CD4-positive, alpha-beta T cell treated with Interleukin-4 for 4 hours (primary cell): ENCODE data around the gene RWDD2A.
"Not testable (repeated sequence)": the region's sequence is repeated elsewhere in the genome, so short reads cannot be mapped to it uniquely, and the experiment has no call there.

Experiments used
- DNase-seq: peaks from one replicate; pipeline ENCODE4 v3.0.0-alpha.2; 2020

RWDD2A gene

DNA sequence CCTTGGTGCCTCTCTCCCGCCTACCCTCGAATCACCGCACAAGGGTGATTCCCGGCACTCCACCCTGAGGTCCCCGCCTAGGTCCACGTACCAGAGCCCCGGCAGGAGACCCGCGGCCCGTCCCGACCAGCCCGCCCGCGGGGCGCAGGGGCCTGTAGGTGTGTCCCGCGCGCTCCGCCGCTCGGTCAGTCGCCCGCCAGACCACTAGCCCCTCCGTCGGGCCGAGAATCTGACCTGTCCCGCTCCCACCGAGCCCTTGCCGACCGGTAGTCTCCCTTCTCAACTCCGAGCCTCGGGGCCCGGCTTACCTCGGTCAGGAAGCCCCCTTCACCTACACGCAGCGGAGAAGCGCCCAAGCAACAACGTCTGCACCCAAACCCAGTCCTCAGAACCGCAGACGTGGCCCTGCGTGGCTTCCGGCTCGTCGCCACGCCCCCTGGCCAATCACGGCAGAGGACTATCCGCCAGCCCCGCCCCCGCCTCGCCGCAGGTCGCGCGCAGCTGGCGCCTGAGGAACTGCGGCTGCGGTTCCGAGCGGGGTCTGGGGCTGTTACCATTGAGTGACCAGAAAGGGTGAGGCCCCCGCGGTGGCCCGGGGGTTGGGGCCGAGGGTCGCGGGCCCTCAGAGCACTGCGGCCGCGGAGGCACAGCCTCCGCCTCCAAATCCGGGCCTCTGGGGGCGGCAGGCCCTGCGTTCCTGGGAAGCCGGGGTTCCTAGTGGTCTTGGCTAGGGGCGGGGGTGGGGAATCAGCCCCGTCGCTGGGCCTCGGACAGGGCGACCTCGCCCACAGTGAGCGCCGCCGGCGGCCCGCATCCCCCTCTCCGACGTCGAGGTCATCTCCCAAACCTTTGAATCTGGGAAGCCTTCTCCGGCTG is at the start of gene RWDD2A, which contains the start of gene PGM3:
Gene RWDD2A (plus strand): TSS at position 487 of the 876 bp plus-strand sequence. CDS start 1,095 bp downstream, outside the sequence.
Gene PGM3 (minus strand): TSS at position 395 of the 876 bp plus-strand sequence. CDS start 2,253 bp downstream, outside the sequence.
- DNase-seq = peak; percentile 84

DNA sequence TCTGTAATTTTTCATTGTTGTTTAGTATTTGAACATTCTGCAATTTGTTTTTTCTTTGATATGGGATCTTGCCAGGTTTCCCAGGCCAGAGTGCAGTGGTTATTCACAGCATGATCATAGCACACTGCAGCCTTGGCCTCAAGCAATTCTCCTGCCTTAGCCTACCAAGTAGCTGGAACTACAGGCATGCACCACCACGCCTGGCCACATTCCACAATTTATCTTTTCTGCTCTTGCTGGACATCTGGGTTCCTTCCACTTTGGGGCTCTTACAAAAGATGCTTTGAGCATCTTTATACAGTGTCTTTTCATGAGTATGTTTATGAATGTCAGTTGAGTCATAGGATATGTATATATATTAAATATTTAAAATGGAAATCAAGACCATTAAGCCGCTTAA is 42.0 kb upstream of the RWDD2A start:
- DNase-seq = no peak

DNA sequence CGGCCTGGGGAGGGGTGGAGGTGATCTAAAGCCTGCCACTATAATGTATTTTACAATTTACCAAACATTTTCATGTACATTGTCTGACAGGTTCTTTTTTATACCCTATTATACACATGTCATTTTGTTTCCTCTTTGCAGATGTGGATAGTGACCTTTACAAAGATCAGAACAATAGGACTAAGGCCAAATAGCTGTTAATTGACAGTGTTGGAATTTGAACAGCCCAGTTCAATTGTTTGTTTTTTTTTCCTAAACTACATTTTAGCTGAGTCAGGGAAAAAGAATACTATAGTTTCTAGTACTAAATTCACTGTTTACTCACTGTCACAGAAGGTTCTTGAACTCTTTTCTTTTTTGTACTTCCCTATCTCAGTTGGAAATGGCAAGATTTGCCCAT is 40.2 kb upstream of the RWDD2A start:
- no peak for DNase-seq

DNA sequence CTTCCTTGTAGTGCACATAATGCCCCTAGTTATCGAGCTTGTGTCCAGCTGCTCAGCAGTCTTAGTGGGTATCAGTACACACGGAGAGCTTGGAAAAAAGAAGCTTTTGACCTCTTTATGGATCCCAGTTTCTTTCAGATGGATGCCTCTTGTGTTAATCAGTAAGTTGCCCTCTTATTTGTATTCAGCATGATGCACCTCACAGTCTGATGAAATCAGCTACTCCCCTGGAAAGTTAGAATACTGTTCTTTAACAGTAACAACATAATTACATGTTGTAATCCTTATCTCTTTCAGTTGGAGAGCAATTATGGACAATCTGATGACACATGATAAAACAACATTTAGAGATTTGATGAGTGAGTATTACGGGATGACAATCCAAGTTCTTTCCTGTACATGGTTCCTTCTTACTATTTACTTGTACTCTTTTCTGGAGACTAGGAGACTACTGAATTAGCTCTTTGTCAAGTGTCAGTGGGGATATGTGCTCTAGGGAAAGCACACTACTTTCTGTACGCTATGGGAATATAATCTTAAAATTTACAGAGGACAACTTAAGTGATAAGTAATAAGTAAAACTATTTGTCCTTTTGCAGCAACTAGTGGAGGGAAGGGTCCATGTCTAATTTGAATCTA is 39.2 kb upstream of the RWDD2A start:
- DNase-seq = no peak

DNA sequence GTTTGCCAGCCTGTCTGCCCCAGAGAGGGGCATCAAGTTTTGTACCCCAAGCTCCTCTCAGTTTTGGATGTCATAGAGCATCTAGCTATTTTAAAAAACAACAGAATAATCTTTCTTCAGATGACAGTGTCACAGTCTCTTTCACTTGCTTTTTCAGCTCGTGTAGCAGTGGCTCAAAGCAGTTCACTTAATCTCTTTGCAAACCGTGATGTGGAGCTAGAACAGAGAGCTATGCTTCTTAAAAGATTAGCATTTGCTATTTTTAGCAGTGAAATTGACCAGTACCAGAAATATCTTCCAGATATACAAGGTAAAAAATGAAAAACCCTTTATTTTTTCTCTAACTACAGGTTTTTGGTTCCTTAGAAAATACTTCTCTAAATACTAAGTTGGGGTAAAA is 37.4 kb upstream of the RWDD2A start:
- no peak for DNase-seq

DNA sequence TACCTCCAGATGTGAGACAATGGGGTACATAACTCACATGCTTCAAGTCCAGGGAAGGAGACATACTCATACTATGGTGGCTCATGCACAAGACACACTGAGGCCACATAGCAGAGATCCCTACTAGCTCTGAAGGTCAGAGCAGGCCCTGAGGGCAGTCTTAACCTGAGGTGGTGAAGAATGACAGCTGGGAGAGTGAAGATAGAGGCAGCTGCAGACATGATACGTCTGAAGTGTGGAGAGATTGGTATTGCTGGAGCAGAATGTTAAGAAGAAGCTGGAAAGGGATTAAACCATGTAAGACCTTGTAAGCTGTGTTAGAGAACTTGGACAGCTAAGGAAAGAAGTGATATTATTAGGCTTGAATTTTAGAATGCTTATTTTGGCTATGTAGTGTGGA is 33.0 kb upstream of the RWDD2A start:
- no peak for DNase-seq

DNA sequence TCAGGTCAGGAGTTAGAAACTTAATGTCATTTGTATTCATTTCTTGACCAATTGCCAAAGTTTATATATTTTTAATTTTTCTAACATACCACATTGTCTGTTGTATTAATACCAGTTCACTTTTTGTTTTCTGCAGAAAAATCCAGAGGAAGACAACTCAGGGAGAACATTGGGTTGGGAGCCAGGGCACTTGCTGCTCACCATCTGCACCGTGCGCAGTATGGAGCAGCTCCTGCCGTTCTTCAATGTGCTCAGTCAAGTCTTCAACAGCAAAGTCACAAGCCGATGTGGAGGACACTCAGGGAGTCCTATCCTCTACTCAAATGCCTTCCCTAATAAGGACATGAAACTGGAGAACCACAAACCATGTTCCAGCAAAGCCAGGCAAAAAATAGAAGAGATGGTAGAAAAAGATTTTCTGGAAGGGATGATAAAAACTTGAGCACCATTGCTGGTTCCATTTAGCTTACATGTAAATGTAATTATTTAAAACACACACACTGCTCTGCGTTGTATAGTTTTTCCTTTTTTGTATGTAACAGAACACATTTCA is 25.4 kb upstream of the RWDD2A start:
- DNase-seq = no peak

DNA sequence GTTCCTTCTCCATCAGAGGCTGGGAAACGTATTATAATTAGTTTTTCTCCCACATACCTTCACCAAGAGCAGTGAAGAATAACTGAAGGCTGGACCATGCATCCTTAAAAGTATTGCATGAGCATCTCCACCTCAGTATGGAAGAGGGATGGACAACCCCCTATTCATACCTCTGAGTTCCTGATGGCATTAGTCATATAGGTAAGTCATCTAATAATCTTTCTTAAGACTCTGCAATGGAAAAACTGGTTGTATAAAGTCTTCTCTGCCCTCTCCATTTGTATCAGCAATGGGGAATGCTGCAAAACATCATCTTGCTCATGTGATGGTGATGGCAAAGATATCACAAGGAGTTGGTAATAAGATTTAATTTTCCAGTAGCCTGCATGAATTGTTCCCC is 24.6 kb upstream of the RWDD2A start:
- no peak for DNase-seq

DNA sequence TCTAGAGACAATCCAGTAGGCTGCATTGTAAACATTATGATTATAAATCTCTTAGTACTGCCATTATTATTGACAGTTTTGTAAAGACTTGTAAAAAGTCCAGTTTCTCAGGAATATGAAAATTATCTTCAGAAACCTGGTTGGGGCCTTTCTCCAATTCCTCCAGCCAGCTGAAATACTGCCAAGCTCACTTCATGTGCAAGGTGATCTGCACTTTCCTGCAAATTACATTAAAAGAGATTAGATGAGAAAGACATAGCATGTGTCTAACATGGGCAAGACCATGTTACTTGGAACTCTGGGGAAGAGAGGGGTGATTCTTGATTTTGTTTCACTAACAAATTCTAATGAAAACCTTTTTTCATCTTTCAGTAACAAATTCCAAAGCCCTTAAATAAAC is 24.1 kb upstream of the RWDD2A start:
- no peak for DNase-seq

DNA sequence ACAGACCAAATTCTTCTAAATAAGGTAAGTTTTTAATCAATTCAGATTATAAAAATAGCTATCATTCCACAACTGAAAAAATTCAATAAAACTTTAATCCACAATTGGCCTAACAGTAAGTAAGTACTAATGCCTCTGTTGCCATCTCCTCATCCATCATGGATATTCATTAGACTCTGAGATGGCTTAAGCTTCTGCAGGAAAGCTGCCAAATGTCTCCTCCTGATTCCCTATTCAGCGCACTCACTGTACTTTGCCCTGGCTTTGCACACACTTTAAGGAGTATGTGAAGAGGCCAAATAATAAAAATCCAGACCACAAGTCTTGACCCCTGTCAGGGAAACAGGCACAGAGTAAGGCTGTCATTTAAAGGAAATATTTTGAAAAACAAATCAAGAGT is 23.6 kb upstream of the RWDD2A start:
- DNase-seq = no peak

DNA sequence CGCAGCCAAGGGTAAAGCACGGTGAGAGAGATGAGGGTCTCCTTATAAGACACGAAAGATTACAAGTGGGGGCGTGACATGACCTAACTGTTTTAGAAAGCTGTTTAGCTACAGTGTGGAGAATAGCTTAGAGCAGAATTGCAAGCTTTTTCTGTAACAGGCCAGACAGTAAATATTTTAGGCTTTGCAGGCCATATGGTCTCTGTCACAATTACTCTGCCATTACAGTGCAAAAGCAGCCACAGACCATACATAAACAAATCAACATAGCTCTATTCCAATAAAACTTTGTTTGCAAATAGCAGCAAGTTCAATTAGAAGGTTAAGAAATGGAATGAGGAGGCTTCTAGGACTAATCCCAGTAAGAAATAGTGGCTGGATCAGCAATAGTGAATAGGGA is 16.9 kb upstream of the RWDD2A start:
- DNase-seq = no peak

DNA sequence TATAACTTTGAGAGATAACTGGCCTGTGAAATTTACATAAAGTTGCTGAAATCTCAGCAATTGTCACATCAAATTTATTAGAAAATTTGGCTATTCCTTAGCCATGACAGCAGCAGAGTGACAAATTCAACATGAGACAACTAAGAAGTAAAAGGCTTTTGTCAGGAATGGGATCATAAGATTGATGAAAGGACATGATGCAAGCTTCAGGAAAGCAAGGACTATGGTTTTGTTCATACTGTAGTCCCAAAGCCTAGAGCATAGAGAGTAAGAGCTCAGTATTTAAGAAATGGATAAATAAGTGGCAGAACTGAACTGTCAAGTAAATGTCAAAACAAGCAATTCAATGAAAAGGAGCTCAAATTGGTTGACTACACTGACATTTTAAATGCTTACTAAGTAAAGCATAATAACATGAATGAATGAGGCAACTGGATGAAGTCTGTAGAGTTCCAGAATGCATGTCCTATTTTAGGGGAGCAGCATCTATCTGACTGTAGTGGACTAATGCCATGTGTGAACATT is 12.7 kb upstream of the RWDD2A start:
- no peak for DNase-seq

DNA sequence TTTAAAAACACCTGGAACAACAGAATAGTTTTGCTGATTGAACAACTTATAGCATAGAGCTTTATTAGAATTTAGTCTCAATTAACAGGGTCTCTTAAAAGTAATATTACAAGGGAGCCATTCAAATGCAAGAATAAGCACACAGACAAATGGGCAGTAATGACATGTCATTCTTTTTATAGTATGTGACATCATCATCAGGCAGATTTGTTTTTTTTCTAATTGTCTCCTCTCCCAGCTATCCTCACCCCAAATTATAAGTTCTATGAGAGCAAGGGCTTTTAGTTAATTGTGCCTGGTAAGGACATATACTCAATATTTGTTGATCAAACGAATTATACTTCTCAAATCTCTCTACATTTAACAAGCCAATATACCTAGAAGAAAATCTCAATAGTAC is 11.0 kb upstream of the RWDD2A start:
- DNase-seq = no peak

DNA sequence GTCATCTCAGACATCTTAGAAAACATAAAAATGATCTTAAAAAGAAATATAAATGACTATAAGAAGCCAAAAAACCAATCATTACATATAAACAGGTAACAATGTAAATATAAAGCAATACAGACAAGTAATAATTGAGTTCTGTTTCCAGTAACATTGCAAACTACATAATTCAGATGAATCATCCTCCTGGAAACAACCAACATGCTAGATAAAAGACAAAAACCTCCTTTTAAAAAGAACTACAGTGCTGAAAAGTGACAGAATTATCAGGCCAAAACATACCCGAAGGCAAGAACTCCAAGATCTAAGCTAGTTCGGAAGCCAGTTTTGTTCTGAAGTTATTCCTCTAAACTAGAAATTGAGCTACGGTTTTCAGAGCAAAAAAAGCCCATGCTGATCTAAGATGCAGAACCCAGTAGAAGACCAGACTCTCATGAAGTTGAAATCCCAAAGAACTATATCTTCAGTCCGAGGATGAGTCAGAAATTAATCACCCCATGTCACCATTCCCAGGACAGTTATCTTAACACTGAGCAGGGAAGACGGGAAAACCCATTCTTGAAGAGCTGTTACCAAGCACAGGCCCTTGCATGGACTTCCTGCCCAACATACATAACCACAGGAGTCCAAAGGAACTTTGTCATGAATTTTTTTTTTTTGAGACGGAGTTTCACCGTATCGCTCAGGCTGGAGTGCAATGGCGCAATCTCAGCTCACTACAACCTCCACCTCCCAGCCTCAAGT is 9.9 kb upstream of the RWDD2A start:
- no peak for DNase-seq

DNA sequence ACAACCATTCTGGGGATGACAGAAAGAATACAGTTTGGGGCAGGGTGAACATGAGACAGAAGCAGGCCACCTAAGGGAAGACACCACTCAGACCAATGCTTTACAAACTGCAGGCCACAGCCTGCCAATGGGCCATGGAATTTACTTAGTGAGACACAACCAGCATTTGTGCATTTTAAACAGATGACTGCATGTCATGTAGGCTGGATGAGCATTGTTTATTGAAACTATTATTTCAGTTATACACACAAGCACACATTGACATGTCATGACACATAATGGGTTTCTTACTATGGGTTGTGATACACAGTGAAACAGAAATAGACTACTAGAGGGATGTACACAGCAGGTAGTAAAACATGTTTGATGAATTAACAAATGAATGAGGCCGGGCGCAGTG is 8.1 kb upstream of the RWDD2A start:
- no peak for DNase-seq

DNA sequence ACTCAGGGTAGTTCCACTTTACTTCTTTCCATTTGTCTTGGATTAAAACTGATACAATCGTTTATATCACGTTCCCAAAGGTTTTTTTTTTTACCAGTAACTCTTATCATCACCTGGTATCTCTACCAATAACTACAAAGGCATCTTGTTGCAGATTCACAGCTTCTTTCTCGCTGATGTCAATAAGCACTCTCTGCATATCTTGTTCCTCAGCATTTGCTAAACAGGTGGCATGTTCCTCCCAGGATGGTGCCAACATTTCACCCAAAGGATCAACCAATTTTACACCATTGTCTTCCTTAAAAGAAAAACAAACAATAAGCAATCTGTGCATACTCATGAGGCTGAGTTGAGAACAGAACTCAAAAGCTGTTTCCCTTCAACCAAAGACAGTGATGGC is 4.7 kb upstream of the RWDD2A start:
- DNase-seq = no peak

DNA sequence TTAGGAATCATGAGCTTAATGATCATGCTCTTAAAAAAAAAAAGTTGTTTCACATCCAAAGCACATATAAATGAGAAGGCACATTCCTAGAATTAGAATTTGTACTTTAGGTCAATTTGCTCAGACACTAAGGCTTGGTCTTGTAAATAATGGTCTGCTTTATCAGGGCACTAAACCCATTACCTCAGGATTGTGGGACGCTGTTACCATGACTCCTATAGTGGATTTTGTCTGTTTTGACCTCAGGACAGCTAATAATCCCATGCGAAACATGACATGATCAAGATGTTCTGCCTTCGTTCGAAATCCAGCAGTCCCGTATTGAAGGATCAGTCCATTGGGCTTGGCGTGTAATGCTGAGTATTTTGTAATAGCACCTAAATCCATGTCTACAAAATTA is 2.5 kb upstream of the RWDD2A start:
- no peak for DNase-seq

DNA sequence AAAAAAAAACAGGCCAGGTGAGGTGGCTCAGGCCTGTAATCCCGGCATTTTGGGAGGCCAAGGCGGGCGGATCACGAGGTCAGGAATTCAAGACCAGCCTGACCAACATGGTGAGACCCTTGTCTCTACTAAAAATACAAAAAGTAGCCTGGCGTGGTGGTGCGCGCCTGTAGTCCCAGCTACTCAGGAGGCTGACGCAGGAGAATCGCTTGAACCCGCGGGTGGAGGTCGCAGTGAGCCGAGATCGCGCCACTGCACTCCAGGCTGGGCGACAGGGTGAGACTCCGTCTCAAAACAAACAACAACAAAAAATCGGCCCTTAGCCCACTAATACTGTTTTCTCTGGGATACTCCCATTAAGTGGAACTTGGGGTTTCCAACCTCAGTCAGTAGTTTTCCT is 1.2 kb upstream of the RWDD2A start:
- DNase-seq = not testable (repeated sequence)

DNA sequence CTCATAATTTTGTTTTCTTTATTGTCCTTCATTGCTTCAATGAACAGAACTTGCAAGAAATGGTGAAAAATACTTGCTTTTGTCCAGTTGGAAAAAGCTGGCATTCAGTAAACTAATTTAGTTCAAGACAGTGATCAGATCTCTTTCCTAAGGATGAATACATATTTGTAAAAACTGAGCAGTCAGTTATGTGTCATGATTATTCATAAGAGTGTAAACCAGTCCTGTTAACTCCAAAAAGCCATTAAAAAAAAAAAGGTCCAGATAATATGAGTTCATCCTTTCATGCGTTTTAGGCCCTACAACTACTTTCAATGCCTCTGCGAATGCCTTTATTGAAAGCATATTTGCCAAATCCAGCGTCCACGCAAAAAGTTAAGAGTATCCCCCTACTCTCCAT is 701 bp upstream of the RWDD2A start:
- no peak for DNase-seq

DNA sequence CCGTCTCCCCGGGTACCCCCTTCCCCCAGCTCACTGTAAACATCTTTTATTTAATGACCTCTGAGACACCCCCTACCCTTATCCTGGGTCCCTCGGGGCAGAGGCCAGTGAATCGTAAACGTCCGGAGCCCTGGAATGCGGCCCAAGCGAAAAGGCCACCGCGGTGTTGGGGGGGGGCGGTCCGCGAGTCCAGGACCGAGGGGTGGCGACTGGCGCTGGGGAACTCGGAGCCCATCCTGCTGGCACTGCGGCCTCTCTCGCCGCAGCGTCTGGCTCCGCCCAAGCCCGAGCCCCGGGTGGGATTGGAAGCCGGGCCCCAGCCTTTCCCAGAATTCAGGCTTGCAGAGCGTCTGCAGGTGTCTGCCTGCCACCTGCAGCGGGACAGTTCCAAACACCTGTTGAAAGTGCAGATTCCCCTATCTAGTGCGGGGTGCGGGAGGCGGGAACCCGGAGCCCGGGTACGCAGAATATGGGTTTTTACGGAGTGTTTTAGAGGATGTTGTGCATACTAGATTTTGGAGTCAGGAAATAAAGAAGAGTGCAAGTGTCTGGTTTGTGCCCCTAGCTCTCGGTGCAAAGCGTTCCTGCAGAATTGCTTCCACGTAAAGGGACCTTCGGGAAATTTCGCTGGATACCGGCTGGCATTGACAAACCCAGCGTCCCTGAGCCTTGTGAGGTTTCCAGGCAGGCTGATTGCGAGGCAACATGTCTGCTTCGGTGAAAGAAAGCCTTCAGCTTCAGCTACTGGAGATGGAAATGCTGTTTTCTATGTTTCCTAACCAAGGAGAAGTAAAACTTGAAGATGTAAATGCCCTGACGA is 800 bp downstream of the RWDD2A start:
- no peak for DNase-seq

DNA sequence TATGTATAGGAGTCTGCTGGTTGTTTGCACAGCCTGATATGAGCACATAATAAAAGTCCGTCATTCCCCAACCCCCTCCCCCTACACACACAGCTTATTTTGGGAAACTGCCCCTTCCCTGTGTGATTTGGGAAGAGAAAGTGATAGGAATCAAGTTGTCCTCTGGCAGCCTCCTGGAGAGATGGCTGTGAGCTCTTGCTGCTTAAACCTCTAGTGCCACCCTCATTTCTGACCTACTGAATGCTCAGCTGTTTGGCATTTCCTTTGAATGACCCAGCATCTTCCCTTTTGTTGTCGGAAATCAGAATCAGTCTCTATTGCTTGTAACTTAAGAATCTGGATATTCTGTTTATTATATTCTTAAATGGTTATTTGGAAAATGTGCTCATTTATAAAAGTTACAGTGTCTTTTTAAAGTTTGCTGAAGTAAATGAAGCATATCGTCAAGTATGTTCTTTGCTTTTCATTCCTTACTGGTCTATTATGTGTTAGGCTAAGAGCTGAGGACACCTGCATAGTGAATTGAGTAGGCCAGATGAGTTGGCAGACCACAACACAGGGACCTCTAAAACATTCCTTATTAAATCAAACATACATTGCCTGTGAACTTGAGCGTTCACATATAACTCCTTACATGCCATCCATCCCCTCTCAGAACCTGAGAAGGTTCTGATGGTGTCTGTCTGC is 5.5 kb downstream of the RWDD2A start:
- no peak for DNase-seq
